KMS-11 (cell line): Measurements from ENCODE around the gene TRAF3IP3.
A peak's percentile ranks its signal among the peaks of the same experiment; 100 is the strongest.

Source experiments
- H2AFZ ChIP-seq: fragments of 200-600 bp; sonication (generic); 2 replicates; pipeline ENCODE4 v1.6.1; 2016; ENCODE audit warnings: antibody characterized with exemption, mixed run types, low read depth
- H3K27ac ChIP-seq: fragments of 200-600 bp; sonication (generic); 2 replicates; pipeline ENCODE4 v1.6.1; 2016; ENCODE audit warnings: mild to moderate bottlenecking, mixed run types
- H3K27me3 ChIP-seq: fragments of 200-600 bp; sonication (generic); 2 replicates; pipeline ENCODE4 v1.6.1; 2017; ENCODE audit warnings: mild to moderate bottlenecking, low read depth, mixed run types, moderate library complexity; ENCODE audit not compliant: insufficient read depth
- H3K36me3 ChIP-seq: fragments of 200-600 bp; sonication (generic); 2 replicates; pipeline ENCODE4 v1.6.1; 2017; ENCODE audit warnings: mild to moderate bottlenecking, mixed run types; ENCODE audit not compliant: insufficient read depth
- H3K4me1 ChIP-seq: fragments of 200-600 bp; sonication (generic); 2 replicates; pipeline ENCODE4 v1.6.1; 2016; ENCODE audit warnings: mild to moderate bottlenecking, low read depth, mixed run types; ENCODE audit not compliant: poor library complexity, severe bottlenecking
- H3K4me2 ChIP-seq: fragments of 200-600 bp; sonication (generic); 2 replicates; pipeline ENCODE4 v1.7.0; 2016; ENCODE audit warnings: mild to moderate bottlenecking, mixed run types
- H3K4me3 ChIP-seq: fragments of 200-600 bp; sonication (generic); IDR thresholded peaks from 2 replicates; pipeline ENCODE4 v1.6.1; 2017; ENCODE audit warnings: low read depth, low read length, mixed read lengths; ENCODE audit not compliant: insufficient read depth
- H3K79me2 ChIP-seq: fragments of 200-600 bp; sonication (generic); 2 replicates; pipeline ENCODE4 v1.6.1; 2016; ENCODE audit warnings: low read depth, mixed run types; ENCODE audit not compliant: insufficient read depth
- H3K9ac ChIP-seq: fragments of 200-600 bp; sonication (generic); 2 replicates; pipeline ENCODE4 v1.6.1; 2016; ENCODE audit warnings: mild to moderate bottlenecking, mixed run types
- H4K20me1 ChIP-seq: fragments of 200-600 bp; sonication (generic); 2 replicates; pipeline ENCODE4 v1.6.1; 2016; ENCODE audit warnings: mild to moderate bottlenecking, mixed run types; ENCODE audit not compliant: insufficient read depth
- TF ChIP-seq, protein P1 (sequence below): fragments of 200-600 bp; sonication (generic); conservative IDR thresholded peaks from 2 replicates; pipeline ENCODE4 v1.6.1; 2017; ENCODE audit warnings: low read depth, mild to moderate bottlenecking, antibody characterized with exemption, low read length, moderate library complexity, mixed read lengths

TRAF3IP3 gene

DNA sequence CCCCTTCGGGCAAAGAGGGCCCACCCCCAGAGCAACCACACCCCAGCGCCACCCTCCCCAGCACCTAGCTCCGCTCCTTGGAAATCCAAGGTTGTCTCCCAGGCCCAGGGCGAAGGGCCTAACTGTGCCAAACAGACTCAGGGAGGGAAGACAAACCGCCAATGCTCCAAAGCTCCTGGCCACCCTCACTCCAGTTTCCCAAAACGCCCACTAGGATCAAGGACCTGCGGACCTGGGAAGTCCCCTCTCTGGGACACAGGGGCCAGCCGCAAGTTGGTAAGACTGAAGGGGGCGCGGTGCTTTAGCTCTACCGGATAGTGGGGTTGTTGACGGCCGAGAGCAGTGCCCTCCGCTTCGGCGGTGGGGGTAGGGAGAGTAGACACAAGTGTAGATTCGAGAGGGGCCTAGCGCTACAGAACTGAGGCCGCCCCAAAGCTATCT lies 49.5 kb downstream of the TRAF3IP3 start:
- TF ChIP-seq, protein P1, sequence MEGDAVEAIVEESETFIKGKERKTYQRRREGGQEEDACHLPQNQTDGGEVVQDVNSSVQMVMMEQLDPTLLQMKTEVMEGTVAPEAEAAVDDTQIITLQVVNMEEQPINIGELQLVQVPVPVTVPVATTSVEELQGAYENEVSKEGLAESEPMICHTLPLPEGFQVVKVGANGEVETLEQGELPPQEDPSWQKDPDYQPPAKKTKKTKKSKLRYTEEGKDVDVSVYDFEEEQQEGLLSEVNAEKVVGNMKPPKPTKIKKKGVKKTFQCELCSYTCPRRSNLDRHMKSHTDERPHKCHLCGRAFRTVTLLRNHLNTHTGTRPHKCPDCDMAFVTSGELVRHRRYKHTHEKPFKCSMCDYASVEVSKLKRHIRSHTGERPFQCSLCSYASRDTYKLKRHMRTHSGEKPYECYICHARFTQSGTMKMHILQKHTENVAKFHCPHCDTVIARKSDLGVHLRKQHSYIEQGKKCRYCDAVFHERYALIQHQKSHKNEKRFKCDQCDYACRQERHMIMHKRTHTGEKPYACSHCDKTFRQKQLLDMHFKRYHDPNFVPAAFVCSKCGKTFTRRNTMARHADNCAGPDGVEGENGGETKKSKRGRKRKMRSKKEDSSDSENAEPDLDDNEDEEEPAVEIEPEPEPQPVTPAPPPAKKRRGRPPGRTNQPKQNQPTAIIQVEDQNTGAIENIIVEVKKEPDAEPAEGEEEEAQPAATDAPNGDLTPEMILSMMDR = no peak
- no peaks in the 10 kb centered on the region for H3K79me2 ChIP-seq
- H3K27me3 ChIP-seq = no peaks in the 10 kb centered on the region
- no peaks in the 10 kb centered on the region for H3K36me3 ChIP-seq
- H4K20me1 ChIP-seq = no peaks in the 10 kb centered on the region
- H3K4me3 ChIP-seq = no peak overlapping the region
- H3K4me1 ChIP-seq = peaks cover 5% of the 10 kb centered on the region
- no peak overlapping the region for H3K4me2 ChIP-seq
- no peak overlapping the region for H3K27ac ChIP-seq
- no peak overlapping the region for H3K9ac ChIP-seq
- 0 out of 2 replicates have a peak overlapping the region, but pooled peaks have one; percentile 41 for H2AFZ ChIP-seq

DNA sequence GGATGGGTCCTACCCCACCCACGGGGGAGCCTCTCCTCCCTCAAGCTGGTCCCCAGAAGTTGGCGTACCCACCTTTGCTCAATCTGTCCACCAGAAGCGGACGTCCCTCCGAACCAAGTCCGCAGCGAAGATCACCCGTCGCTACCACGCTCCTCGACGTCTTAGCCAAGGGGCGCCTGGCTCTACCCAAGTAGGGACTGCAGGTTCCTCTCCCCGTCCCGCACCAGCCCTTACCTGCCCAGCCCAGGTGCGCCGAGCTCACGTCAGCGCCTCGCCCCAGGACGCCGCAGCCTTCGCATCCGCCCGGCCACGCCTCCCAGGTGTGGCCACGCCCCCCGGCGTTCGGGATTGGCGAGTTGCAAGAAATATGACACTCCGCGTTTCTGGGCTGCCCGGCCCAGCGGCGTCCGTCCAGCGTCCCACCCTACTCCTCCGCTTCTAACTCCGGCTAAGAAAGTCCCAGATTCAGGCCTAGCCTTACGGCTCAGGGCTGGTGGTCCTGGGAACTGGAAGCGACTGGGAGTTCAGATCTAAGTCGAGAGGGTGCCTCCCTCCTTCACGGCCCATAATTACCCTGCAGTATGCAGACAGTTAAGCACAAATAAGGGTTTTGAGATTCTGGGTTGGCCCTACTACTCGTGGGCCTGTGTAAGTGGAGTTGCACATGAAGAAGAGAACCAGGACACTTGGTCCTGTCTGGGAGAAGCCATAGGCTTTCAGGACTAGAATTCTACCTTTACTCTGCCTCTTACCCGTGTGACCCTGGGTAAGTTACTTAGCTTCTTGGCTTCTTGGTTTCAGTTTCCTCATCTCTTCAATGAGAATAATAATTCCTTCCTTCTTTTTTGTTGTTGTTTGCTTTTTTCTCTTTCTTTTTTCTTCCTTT lies 50.3 kb downstream of the TRAF3IP3 start, which contains the start of gene IRF6:
TSS of gene IRF6 (minus strand) at position 268 of the 886 bp plus-strand sequence. CDS start 4,729 bp downstream, outside the sequence.
- peak within 1 kb of the TSS; percentile 41; the same call in 1 of the 2 replicates for H2AFZ ChIP-seq
- TF ChIP-seq, protein P1 = no peak
- no peaks in the 10 kb centered on the region for H4K20me1 ChIP-seq
- no peak within 1 kb of the TSS for H3K9ac ChIP-seq
- peak within 1 kb of the TSS; percentile 19; the same call in 1 of the 2 replicates for H3K4me2 ChIP-seq
- peaks cover 5% of the 10 kb centered on the region for H3K4me1 ChIP-seq
- H3K79me2 ChIP-seq = no peaks in the 10 kb centered on the region
- no peak within 1 kb of the TSS for H3K27ac ChIP-seq
- H3K27me3 ChIP-seq = no peaks in the 10 kb centered on the region
- no peaks in the 10 kb centered on the region for H3K36me3 ChIP-seq
- no peak within 1 kb of the TSS for H3K4me3 ChIP-seq

DNA sequence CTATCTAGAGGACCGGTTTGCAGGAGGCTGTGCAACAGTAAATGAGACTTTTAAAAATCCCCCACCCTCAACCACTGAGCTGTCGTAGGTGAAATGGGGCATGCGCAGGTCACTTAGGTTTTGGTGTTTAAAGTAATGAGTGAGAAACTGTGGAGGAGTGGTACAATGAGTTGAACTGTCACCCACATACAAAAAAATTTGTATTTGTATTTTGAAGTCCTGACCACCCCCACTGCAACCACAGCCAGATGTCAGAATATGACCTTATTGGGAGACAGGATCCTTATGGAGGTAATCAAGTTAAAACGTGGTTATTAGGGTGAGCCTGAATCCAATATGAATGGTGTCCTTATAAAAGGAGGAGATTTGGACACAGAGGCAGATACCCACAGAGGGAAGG lies 51.7 kb downstream of the TRAF3IP3 start:
- H4K20me1 ChIP-seq = no peaks in the 10 kb centered on the region
- no peak overlapping the region for H2AFZ ChIP-seq
- H3K4me1 ChIP-seq = peaks cover 5% of the 10 kb centered on the region
- H3K27ac ChIP-seq = no peak overlapping the region
- no peak overlapping the region for H3K4me3 ChIP-seq
- H3K4me2 ChIP-seq = no peak overlapping the region
- no peaks in the 10 kb centered on the region for H3K79me2 ChIP-seq
- no peak overlapping the region for H3K9ac ChIP-seq
- no peaks in the 10 kb centered on the region for H3K27me3 ChIP-seq
- no peaks in the 10 kb centered on the region for H3K36me3 ChIP-seq
- TF ChIP-seq, protein P1 = no peak

DNA sequence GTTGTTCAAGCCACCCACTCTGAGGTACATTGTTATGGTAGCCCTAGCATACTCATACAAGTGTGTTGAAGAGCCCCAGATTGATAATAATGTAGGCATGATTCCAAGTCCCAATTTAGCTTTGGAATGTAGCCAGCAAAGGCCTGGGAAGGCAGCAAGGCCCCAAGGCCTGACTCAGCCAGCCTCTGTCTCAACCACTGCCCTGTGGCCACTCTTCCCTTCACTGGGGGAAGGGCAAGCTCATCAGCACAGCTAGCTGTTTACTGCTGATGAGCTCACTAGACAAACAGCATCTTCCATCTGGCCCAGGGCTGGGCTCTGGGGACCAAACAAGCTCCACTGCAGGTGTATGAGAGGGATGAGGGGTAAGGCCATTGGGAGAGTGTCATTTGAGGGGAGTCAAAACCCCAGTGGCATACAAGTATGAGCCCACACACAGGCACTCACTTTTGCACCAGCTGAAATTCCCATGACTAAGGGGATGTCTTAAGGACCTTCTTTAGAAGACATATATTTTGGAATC lies 52.3 kb downstream of the TRAF3IP3 start:
- no peaks in the 10 kb centered on the region for H3K36me3 ChIP-seq
- no peak overlapping the region for H3K4me3 ChIP-seq
- no peak overlapping the region for H2AFZ ChIP-seq
- H3K27ac ChIP-seq = no peak overlapping the region
- TF ChIP-seq, protein P1 = no peak
- no peak overlapping the region for H3K4me2 ChIP-seq
- H3K9ac ChIP-seq = no peak overlapping the region
- peaks cover 5% of the 10 kb centered on the region for H3K4me1 ChIP-seq
- no peaks in the 10 kb centered on the region for H4K20me1 ChIP-seq
- H3K27me3 ChIP-seq = no peaks in the 10 kb centered on the region
- no peaks in the 10 kb centered on the region for H3K79me2 ChIP-seq
